Endometrium (tissue), 2 donors: ENCODE measurements around the gene CCDC3.
"Not testable (repeated sequence)": the region's sequence is repeated elsewhere in the genome, so short reads cannot be mapped to it uniquely, and the experiment has no call there.

Experiments
- FAIRE-seq: peaks from 2 replicates; lab custom pipeline; 2012; peaks lifted over from hg19 to GRCh38; lab: Jason Lieb, UNC
- donor health status: control.
- donor health status: control.

CCDC3 gene

DNA sequence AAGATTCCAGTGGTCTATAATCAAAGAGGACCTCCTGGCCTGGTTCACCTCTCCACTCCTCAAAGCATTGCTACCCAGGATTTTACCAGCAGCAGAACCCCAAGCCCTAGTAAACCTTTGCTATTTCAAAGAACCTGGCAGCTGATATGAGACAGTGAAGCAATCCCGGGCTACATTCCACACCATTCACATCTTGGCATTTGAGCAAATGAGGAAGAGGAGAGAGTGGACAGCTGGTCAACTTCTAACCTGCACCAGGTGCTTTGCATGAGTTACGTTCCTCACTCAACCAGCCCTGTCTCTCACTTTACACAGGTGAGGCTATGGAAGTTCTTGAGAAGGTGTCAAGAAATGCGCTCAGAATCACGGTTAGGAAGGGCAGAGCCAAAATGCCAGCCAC is 1.1 kb downstream of the CCDC3 start:
- no peak for FAIRE-seq

DNA sequence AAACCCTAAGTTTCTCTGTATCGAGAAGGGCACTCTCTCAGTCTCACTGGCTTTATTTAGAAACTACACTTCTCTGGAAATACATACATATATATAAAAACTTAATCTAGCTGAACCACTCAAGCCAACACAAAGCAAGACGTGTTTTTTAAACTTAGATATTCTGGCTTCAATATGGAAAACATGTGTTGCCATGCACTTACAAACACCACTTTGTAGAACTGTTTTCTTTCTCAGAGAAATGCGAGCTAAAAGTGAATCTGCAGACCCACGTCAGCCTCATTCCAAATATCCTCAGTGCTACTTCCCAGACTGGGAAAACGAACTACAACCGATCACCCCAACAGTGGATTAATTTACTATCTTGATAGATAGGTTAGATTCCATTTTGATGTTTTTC is 1.7 kb downstream of the CCDC3 start:
- FAIRE-seq: no peak

DNA sequence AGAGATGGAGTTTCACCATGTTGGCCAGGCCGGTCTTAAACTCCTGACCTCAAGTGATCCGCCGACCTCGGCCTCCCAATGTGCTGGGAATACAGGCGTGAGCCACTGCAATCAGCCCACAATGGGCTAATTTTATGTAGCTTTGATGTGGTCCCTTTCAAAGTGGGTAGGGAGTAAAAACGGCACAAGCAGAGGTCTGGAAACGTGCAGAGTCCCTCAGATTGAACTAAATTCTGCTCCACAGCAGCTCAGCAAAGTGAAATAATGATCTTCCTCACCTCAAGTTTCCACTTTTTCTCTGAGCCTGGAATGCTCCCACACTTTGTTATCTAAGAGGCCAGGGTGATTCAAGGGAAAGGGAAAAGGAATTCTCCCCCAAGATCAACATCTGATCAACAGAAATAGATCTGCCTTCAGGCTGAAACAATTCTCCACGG is 6.1 kb downstream of the CCDC3 start:
- FAIRE-seq: no peak

DNA sequence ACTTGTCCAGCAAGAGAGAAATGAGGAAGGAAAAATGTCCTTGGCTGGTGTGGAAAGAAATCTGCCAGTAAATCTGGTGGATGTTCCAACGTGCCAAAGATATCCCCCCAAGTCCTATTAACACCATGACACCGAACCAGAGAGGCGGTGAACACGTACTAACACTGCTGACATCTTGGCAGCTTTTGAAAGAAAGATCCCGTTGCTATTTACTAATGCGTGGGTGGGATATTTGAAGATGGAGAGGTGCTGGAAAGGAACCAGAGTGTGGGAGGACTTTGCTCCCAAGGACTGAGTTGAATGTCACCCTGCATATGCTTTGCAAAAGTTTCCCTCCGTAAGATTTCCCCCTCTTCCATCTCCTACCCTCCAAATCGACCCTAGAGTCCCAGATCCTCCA is 7.9 kb downstream of the CCDC3 start:
- FAIRE-seq: no peak

DNA sequence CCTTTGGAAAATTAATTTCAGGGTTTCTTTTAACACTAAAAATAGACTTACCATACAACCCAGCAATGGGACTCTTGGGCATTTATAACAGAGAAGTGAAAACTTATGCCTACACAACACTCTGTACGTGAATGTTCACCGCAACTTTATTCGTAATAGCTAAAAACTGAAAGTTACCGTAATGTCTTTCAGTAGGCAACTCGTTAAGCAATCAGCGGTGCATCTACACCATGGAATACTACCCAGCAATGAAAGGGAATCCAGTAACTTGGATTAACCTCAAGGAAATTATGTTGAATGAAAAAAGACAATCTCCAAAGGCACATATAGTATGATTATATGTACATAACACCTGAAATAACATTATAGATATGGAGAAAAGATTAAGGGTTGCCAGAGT is 16.2 kb downstream of the CCDC3 start:
- FAIRE-seq: no peak

DNA sequence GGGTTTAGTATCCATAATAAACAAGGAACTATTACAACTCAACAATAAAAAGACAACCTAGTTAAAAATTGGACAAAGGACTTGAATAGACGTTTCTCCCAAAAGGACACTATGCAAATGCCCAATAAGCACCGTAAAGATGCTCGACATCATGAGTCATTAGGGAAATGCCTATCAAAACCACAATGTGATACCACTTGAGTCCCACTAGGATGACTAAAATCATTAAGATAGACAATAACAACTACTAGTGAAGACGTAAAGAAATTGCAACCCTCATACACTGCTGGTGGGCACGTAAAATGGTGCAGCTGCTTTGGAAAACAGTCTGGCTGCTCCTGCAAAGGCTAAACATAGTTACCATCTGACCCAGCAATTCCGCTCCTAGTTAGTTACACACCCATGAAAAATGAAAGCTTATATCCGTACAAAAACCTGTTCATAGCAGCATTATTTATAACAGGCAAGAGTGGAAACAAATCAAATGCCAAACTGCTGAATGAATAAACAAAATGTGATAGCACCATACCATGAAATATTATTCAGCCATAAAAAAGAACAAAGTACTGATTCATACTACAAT is 17.3 kb downstream of the CCDC3 start:
- FAIRE-seq: no peak

DNA sequence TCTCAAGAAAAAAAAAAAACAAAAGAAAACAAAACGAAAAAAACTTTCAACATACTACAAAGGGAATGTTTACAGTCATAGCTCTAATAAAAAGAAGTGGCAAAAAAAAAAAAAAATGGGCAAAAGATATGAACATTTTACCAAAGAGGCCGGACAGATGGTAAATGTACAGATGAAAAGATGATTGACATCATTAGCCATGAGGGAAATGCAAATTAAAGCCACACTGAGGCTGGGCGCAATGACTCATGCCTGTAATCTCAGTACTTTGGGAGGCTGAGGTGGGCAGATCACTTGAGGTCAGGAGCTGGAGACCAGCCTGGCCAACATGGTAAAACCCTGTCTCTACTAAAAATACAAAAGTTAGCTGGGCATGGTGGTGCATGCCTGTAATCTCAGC is 17.9 kb downstream of the CCDC3 start:
- not testable (repeated sequence) for FAIRE-seq

DNA sequence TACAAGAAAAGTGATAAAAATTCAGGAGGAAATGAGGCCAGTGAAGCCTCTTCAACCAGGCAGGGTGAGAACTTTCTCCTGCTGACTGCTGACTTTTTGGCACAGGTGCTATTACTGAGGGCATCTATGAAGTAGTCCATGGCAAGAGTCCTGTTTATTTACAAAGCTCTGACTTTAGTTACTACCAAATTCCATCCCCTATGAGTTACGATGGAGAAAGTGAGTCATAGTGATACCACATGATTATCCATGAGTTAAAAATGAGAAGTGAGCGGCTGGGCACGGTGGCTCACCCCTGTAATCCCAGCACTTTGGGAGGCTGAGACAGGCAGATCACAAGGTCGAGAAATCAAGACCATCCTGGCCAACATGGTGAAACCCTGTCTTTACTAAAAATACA is 19.9 kb downstream of the CCDC3 start:
- no peak for FAIRE-seq

DNA sequence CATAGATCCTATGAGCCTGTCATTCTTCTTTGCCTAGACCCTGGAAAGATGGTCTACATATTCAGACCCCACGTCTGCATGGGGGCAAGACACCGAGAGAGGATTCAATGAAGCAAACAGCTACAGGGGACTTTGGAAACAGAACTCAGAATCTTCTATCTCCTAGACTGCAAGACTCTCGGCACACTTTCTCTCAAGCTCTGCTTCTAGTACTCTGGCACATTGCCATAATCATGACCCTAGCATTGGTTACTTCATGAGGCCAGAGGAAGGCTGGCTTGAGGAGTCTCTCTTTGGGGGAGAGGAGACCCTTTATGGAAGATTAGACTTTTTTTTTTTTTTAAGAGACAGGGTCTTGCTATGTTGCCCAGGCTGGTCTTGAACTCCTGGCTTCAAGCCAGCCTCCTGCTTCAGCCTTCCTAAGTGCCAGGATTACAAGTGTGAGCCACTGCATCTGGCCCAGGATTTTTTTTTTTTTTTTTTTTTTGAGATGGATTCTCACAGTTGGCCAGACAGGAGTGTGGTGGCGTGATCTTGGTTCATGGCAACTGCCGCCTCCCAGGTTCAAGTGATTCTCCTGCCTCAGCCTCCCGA is 20.7 kb downstream of the CCDC3 start:
- FAIRE-seq: no peak

DNA sequence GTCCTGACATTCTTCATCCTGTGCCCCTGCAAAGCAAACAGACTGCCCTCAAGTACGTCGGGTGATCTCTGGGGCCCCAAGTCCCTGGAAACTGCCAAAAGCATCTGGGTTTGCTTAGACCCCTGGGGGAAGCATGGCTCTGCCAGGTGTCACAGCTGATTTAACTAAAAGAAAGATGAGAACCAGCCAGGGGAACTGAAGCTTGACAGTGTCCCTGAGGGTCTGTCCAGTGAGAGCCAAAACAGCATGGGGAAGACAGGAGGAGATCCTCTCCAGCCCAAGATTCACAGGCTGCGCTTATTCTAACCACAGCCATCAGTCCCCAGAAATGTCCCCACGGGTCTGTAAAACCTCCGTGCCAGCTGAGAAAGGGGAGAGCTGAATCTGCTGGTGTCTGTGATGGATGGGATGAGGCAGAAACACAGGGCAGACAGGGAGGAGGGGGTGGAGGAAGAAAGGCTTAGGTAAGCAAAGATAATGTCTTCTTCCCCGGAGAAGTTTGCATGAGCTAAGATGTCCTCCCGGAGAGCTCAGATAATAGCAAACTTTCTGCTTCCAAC is 21.3 kb downstream of the CCDC3 start:
- no peak for FAIRE-seq

DNA sequence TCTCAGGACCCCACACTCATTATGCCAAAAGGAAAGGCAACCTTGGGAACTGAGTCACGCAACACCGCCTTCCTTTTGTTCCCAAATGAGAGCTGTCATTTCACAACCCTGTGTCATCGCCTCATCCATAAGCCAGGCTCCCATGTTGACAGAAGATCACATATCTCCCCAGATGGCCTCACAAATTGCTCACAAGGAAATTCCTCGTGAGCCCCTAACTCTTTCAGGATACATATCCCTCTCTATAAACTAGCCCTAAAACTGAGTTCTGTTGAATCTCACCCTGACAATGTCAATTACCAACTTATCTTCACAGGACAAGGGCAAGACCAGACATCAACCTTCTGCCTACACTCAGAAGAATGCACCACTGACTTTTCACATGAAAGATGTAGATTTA is 22.6 kb downstream of the CCDC3 start:
- no peak for FAIRE-seq

DNA sequence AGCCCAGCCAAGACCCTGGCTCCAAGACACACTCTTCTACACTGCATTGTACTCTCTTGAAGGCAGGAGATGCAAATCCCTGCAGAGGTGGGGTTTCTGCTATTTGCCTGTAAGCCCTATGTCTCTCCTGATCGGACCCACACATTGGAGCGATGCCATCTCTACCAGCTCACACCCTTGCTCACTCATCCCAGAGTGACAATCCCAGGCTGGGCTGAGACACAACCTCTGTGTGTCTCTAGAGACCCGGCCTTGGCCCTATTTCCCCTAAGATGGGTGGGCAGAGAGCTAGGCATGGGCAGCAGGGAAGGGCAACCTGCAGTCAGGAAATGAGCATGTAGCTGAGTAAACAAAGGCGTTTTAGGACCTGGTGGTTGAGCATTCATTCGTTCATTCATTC is 25.6 kb downstream of the CCDC3 start:
- no peak for FAIRE-seq

DNA sequence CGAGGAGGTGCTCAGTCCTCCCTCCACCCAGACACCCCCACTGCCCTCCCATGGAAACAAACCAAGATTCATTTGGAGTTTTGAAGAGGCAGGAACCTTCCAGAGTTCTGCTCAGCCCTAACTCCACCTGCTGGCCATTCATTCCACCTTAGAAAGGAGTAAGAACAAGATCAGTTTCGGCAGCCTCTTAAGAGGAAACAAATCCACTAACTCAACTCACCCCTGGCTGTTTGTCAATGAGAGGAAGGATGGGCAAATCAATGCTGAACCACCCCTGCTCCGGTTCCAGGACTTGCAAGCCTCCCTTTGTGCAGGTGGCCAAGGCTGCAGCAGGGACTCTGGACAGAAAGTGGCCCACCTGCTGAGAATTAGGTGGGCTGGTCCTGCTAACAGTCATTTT is 26.2 kb downstream of the CCDC3 start:
- FAIRE-seq: no peak

DNA sequence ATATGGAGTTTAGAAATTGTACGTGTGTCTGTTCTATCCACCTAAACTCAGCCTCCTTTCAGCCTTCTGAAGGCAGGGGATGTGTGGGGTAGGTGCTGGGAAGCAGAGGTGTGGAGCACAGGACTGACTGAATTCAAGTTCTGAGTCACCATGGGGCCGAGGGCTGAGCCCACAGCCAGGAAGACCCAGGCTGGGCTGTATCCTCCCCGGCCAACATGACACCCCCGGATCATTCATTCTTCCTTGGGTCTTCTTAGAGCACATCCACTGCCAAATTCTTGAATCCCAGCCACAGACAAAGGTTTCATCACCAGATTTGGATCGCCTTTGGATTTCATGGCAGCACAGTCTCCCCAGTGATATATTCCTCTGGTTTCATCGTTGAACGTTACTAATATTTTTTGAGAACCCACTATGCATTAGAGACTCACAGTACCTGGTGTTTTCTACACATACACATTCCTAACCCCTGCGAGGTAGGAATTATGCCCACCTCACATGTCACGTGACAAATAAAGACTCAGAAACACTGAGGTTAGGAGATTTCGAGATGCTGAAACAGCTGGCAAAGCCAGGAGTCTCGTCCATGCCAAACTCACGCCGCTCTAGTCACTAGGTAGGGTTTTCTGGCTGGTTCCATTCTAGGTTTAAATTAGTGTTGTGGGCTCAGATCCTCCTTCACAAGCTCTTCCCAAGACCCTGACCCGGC is 26.9 kb downstream of the CCDC3 start:
- no peak for FAIRE-seq

DNA sequence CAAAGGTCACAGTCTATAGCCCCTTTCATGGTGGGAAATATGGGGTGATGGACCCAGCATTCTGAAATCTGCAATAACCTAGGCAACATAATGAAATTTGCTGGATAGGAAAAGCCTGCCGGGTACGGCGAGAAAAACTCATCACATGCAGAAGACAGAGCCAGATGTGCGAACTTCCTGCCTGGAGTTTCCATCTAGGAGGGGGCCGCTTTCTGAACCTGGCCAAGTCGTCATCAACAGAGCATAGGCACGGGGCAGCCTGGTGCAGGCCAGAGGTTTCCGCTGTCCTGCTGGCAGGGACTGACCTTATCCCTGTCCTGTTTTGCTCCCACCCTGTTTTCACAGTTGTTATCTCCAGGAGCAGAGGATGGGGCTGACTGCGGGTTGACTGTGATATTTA is 27.4 kb downstream of the CCDC3 start:
- FAIRE-seq: no peak

DNA sequence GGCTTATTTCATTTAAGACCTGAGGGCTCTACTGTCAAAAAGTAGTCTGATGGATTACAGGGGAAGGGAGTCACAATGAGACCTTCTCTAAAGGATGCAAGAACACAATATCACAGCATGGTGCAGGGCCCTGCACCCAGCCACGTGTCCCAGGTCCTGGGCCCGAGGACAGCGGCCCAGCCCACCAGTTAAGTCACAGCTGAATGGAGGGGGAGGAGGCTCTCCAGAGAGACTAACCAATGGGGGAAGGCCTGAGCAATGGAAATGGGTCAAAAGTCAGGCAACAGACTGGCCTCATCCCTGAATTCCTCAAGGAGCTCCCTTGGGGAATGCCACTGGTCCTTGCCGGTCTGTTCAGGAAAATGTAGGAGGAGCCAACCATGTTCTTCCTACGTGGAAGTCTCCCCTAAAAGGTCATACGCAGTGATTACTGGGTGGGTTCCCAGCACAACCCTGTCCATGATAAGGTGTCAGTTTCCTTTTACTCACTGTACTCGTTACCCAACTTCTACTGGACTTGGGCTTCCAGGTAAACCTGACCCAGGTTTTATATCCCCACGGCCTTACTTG is 28.3 kb downstream of the CCDC3 start:
- FAIRE-seq: no peak

DNA sequence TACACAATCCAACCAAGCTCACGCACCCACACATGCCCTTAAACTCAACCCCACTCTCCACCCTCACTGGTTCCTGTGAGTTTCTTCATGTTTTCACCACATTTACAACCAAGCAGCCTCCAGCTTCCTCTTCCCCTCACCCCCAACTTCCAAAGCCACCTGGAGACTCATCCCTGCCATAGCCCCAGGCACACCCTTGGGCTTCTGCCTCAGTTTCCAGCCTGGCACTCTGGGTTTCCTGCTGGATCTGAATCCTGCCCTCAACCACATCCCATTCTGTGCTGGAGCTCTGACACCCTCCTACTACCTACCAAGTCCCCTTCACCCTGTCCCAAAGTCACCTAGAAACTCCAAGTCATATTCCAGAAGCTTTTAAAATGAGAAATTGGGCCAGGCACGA is 29.4 kb downstream of the CCDC3 start:
- FAIRE-seq: no peak

DNA sequence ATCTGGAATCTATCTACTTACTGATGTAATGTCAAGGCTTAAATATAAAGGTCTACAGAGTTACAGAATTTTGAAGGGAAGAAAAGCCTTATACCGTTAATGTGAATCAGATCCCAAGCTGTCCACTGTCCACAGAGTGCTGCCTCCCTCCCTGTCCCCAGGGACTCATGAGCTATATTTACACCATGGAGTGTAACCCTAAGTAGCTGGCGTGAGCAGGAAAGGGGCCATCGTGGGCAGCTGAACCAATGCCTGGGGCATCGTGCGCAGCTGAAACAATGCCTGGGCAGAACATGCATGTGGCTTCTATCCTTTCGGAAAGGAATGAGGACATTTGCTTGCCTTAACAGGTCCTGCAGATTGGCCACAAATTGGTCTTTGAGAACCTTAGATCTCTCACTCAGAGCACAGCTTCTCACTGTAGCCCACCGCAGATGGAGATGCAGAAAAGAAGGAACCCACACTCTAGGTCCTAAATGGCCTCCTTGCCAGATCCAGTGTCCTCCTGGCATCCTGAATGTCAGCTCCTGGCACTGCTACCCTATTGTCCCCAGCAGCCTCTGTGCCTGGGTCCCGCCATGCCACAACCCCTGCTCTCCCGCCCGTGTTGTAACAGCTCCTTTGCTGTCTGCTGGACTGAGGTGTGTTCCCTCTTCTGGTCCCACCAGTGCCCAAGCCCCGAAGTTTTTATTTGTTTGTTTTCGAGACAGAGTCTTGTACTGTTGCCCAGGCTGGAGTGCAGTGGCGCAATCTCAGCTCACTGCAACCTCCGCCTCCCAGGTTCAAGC is 30.3 kb downstream of the CCDC3 start:
- FAIRE-seq: no peak

DNA sequence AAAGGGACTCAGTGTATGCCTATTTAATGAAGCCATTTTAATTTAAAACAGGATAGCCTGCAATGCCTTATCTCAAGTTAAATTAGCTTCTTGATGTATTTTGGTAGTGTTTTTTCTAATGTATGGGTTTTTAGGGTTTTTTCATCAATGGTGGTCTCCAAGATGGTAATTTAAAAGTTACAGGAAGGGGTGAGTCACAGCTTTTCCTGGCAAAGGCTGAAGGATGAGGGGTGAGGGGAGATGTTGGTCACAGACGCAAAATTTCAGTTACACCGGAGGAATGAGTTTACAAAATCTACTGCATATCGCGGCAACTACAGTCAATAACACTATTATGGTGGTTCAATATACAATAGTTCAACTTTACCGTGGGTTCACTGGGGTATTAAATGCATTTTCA is 31.6 kb downstream of the CCDC3 start:
- no peak for FAIRE-seq

DNA sequence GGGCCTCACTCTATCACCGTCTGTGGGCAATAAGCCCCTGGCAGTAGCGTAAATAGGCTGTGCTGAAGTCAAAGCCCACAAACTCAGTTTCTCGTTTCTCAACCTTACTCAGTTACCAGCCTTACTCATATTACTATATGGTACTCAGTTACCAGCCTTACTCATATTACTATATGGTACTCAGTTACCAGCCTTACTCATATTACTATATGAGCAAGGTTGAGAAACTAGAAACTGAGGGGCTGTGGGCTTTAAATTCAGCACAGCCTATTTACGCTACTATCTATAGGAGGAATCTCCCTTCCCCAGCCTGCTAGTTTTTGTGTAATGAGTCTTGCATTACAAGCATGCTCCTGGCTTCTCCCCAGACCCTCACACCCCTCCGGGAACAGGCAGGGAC is 35.4 kb downstream of the CCDC3 start:
- no peak for FAIRE-seq

DNA sequence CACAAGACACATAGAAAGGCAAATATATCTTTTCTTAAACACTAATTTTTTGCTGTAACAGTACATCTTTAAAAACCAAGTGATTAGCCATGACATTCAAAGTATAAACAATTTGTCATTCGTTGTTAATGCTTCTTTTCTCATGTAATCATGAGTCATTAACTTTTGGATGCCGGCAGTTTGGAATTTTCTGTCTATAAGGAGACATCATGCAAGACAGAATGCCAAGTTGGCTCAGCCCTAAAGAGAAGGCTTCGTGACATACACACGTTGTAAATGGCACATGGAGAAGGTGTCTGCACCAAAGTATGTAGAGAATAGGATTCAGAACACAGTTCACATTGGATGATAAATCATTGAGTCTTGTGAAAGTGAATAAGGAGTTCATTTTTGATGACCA is 35.9 kb downstream of the CCDC3 start:
- no peak for FAIRE-seq

DNA sequence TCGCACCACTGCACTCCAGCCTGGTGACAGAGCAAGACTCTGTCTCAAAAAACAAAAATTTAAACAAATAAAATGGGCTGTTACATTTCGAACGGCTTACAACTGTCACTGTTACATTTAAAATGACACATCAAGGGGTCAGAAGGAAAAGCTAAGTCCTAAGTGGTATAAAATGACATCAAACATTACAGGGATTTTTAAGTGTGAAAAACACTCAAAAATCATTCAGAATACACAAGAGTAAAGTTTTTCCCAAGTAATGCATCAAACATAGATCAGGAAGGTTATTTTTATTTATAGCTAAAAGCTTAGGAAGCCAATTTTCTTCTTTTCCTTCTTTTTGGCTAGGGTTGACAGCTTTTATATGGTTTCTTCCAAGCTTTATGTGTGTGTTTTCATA is 39.0 kb downstream of the CCDC3 start:
- no peak for FAIRE-seq
